Measurements from ENCODE around the gene ZNF277.

Gene ZNF277

GRCh38 chr7:112182749-112183148 is 23.7 kb upstream of the ZNF277 start:
- CTCF ChIA-PET: interaction anchor here (1.1 kb wide), 1 partner anchor 14 kb away, joined by 3 read pairs; no protein-coding TSS in a partner anchor
- no peak for DNase-seq (ENCODE audit: low read depth, low spot score)
- no peak for TF ChIP-seq CTCF (IDR thresholded peaks at IDR 0.05; ENCODE audit: insufficient read depth, low read length, missing control alignments)
- POLR2A ChIA-PET: no interaction called here
- no peak overlapping the region for H3K4me3 ChIP-seq (ENCODE audit: low read depth, low read length)

GRCh38 chr7:112183266-112183665 is 23.2 kb upstream of the ZNF277 start:
- POLR2A ChIA-PET: no interaction called here
- no peak for DNase-seq (ENCODE audit: low read depth, low spot score)
- TF ChIP-seq CTCF (IDR thresholded peaks at IDR 0.05; ENCODE audit: insufficient read depth, low read length, missing control alignments): no peak
- CTCF ChIA-PET: no interaction called here
- no peak overlapping the region for H3K4me3 ChIP-seq (ENCODE audit: low read depth, low read length)

- TF ChIP-seq CTCF (IDR thresholded peaks at IDR 0.05; ENCODE audit: insufficient read depth, low read length, missing control alignments): no peak
- H3K4me3 ChIP-seq (ENCODE audit: low read depth, low read length): no peak overlapping the region
- POLR2A ChIA-PET: no interaction called here
- CTCF ChIA-PET: no interaction called here
- no peak for DNase-seq (ENCODE audit: low read depth, low spot score)
Measured at GRCh38 chr7:112184455-112184854, 22.0 kb upstream of the ZNF277 start.

- no peak overlapping the region for H3K4me3 ChIP-seq (ENCODE audit: low read depth, low read length)
- no peak for TF ChIP-seq CTCF (IDR thresholded peaks at IDR 0.05; ENCODE audit: insufficient read depth, low read length, missing control alignments)
- no peak for DNase-seq (ENCODE audit: low read depth, low spot score)
- POLR2A ChIA-PET: no interaction called here
- CTCF ChIA-PET: no interaction called here
Measured at GRCh38 chr7:112185005-112185834, 21.3 kb upstream of the ZNF277 start.

DNA sequence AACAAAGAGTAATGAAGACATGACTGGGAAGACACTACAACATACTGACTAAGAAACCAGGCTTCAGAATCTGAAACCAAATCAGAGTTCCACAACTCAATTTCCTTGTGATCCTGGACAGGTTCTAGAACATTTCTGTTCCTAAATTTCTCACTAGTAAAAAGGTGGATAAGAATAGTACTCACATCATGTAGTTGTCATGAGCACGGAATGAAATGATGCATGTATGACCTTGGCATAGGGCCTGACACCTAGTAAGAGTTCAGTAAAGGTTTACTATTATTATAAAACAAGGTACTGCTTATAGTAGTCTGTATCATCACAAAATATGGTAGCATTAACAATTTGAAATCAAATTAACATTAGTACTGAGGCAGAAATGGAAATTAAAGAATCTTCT is 20.2 kb upstream of the ZNF277 start:
- H3K4me3 ChIP-seq (ENCODE audit: low read depth, low read length): no peak overlapping the region
- CTCF ChIA-PET: no interaction called here
- DNase-seq (ENCODE audit: low read depth, low spot score): no peak
- POLR2A ChIA-PET: no interaction called here
- TF ChIP-seq CTCF (IDR thresholded peaks at IDR 0.05; ENCODE audit: insufficient read depth, low read length, missing control alignments): no peak

DNA sequence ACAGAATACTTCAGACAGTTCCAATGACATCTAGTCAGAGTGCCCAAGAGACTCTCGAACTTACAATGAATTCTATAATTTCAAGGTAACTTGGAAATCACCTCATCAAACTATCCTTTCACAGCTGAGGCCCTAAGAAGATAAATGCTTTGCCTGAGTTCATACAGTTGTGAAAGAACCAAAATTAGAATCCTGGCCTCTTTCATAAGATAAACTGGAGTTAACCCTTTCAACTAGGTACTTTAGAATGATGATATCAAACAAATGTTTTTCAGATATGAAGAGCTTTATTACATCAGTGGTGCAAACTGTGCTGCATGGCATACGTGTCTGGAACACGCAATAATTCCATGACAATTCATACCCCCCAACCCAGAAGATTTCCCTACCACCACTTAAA is 18.2 kb upstream of the ZNF277 start:
- no peak overlapping the region for H3K4me3 ChIP-seq (ENCODE audit: low read depth, low read length)
- no peak for TF ChIP-seq CTCF (IDR thresholded peaks at IDR 0.05; ENCODE audit: insufficient read depth, low read length, missing control alignments)
- ChIA-PET CTCF (interaction anchor here (1.1 kb wide), 1 partner anchor 15 kb away, joined by 3 read pairs; no protein-coding TSS in a partner anchor), POLR2A (no interaction called here)
- no peak for DNase-seq (ENCODE audit: low read depth, low spot score)
